Panc1 (cell line): Measurements from ENCODE around the gene EIPR1.

Experiments
- POLR2AphosphoS5 ChIP-seq: IDR thresholded peaks from 2 replicates; pipeline ENCODE4 v1.6.1; 2012; ENCODE audit warnings: mild to moderate bottlenecking, low read depth, low read length, moderate library complexity
- SIN3A ChIP-seq: IDR thresholded peaks from 2 replicates; pipeline ENCODE4 v1.6.1; 2012; ENCODE audit warnings: low read depth, mild to moderate bottlenecking, low read length, moderate library complexity, borderline replicate concordance; ENCODE audit not compliant: insufficient read depth
- TCF7L2 ChIP-seq: IDR thresholded peaks from 2 replicates; pipeline ENCODE4 v1.6.1; 2011; ENCODE audit warnings: mild to moderate bottlenecking, low read depth, low read length, inconsistent platforms
- TF ChIP-seq, protein P1 (sequence below): fragments of 450-650 bp; IDR thresholded peaks from 2 replicates; pipeline ENCODE4 v1.5.1; 2017; ENCODE audit warnings: mild to moderate bottlenecking

GRCh38 chr2:3399381-3399780 is 21.8 kb upstream of the EIPR1 start:
- TF ChIP-seq, protein P1, sequence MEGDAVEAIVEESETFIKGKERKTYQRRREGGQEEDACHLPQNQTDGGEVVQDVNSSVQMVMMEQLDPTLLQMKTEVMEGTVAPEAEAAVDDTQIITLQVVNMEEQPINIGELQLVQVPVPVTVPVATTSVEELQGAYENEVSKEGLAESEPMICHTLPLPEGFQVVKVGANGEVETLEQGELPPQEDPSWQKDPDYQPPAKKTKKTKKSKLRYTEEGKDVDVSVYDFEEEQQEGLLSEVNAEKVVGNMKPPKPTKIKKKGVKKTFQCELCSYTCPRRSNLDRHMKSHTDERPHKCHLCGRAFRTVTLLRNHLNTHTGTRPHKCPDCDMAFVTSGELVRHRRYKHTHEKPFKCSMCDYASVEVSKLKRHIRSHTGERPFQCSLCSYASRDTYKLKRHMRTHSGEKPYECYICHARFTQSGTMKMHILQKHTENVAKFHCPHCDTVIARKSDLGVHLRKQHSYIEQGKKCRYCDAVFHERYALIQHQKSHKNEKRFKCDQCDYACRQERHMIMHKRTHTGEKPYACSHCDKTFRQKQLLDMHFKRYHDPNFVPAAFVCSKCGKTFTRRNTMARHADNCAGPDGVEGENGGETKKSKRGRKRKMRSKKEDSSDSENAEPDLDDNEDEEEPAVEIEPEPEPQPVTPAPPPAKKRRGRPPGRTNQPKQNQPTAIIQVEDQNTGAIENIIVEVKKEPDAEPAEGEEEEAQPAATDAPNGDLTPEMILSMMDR, result no peak
- TF ChIP-seq TCF7L2 (no peak), SIN3A (no peak), POLR2AphosphoS5 (no peak)
